Omental fat pad (tissue), 4 donors: ENCODE measurements around the gene SCAP. TPM values are rescaled to one million over a fixed set of nuclear protein-coding genes. Genes with fewer than 3 reads are reported as not detected.
A peak's percentile ranks its signal among the peaks of the same experiment; 100 is the strongest.
"Not testable (repeated sequence)": the region's sequence is repeated elsewhere in the genome, so short reads cannot be mapped to it uniquely, and the experiment has no call there.

Experiments
- ATAC-seq: fragments of 150-250 bp; one replicate; pipeline ENCODE4 v1.9.1; 2016; ENCODE audit warnings: mild to moderate bottlenecking, moderate library complexity; ENCODE audit not compliant: low FRiP score
- DNase-seq: peaks from one replicate; pipeline ENCODE4 v3.0.0-alpha.2; 2019; ENCODE audit warnings: low spot score
- total RNA-seq, 4 donors: library from RNA; depleted of rRNA; stranded (reverse); fragments of >200 nt; gene quantifications; one replicate each; pipeline ENCODE4 v1.1.0, GENCODE V29; 2016
- TF ChIP-seq, protein P1 (sequence below), 3 donors: fragments of 450-650 bp; IDR thresholded peaks; one replicate each; pipeline ENCODE4 v1.5.1; 2016 to 2017; ENCODE audit warnings: antibody characterized with exemption in 3 of 3, mild to moderate bottlenecking in 3 of 3, moderate library complexity in 2 of 3

The SCAP gene
- total RNA-seq, 4 donors from 2014 or later, result 57.7 to 83.2 (median 78.7) TPM

DNA sequence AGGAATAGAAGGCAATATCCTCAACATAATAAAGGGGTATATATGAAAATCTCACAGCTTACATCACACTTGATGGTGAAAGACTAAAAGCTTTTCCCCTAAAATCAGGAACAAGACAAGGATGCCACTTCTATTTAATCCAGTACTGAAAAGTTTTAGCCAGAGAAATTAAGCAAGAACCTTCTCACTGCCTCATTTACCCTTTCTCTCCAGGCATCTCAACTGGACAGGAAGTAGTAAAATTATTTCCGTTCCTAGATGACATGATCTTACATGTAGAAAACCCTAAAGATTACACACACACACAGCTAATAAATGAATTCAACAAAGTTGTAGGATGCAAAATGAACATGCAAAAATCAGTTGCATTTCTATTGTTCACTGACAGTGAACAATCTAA, 11.2 kb downstream of the SCAP start:
- DNase-seq (no peak), ATAC-seq (no peak)
- TF ChIP-seq, protein P1, sequence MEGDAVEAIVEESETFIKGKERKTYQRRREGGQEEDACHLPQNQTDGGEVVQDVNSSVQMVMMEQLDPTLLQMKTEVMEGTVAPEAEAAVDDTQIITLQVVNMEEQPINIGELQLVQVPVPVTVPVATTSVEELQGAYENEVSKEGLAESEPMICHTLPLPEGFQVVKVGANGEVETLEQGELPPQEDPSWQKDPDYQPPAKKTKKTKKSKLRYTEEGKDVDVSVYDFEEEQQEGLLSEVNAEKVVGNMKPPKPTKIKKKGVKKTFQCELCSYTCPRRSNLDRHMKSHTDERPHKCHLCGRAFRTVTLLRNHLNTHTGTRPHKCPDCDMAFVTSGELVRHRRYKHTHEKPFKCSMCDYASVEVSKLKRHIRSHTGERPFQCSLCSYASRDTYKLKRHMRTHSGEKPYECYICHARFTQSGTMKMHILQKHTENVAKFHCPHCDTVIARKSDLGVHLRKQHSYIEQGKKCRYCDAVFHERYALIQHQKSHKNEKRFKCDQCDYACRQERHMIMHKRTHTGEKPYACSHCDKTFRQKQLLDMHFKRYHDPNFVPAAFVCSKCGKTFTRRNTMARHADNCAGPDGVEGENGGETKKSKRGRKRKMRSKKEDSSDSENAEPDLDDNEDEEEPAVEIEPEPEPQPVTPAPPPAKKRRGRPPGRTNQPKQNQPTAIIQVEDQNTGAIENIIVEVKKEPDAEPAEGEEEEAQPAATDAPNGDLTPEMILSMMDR (IDR thresholded peaks at IDR 0.05), result no peak

DNA sequence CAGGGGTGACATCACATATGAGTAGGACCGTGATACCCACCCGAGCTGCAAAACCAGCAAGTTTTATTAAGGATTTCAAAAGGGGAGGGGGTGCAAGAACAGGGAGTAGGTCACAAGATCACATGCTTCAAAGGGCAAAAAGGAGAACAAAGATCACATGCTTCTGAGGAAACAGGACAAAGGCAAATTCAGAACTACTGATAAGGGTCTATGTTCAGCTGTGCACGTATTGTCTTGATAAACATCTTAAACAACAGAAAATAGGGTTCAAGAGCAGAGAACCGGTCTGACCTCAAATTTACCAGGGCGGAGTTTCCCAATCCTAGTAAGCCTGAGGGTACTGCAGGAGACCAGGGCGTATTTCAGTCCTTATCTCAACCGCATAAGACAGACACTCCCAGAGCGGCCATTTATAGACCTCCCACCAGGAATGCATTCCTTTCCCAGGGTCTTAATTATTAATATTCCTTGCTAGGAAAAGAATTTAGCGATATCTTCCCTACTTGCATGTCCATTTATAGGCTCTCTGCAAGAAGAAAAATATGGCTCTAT, 16.1 kb downstream of the SCAP start:
- ATAC-seq, DNase-seq: not testable (repeated sequence)

DNA sequence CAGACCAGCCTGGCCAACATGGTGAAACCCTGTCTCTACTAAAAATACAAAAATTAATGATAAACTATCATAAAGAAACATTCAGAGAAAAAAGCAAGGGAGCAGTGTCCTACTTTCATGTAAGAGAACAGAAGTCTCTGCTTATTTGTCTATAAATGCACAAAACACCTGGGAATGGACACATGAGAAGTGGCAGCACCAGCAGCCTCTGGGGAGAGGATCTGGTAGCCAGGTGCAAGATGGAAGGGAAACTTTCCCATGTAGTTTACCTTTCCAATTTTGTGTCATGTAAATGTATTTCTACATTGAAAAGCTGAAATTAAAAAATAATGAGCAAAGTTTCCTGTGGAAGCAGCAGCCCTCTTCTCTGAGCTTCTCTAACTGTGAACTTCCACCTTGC, 18.8 kb downstream of the SCAP start:
- TF ChIP-seq, protein P1 (IDR thresholded peaks at IDR 0.05), result no peak
- ATAC-seq, result no peak
- no peak for DNase-seq

DNA sequence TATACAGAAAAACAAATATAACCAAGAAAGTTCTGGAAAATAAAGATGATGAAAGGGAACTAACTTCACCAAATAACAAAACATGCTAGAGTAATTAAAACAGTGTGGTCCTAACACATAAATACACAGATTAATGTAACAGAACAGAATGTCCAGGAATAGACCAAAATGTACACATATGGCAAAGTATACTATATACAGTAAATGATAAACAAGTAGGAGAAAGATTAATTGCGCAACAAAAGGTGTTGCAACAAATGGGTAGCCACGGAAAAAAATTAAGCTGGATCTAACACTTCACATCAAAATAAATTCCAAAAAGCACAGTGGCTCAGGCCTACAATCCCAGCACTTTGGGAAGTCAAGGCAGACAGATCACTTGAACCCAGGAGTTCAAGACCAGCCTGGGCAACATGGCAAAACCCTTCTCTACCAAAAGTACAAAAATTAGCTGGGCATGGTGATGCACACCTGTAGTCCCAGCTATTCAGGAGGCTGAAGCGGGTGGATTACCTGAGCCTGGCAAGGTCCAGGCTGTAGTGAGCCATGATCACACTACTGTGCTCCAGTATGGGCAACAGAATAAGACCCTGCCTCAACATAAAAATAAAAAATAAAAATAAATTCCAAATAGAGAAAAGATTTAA, 19.8 kb downstream of the SCAP start:
- ATAC-seq (no peak), DNase-seq (no peak)
- TF ChIP-seq, protein P1 (IDR thresholded peaks at IDR 0.05), result no peak

DNA sequence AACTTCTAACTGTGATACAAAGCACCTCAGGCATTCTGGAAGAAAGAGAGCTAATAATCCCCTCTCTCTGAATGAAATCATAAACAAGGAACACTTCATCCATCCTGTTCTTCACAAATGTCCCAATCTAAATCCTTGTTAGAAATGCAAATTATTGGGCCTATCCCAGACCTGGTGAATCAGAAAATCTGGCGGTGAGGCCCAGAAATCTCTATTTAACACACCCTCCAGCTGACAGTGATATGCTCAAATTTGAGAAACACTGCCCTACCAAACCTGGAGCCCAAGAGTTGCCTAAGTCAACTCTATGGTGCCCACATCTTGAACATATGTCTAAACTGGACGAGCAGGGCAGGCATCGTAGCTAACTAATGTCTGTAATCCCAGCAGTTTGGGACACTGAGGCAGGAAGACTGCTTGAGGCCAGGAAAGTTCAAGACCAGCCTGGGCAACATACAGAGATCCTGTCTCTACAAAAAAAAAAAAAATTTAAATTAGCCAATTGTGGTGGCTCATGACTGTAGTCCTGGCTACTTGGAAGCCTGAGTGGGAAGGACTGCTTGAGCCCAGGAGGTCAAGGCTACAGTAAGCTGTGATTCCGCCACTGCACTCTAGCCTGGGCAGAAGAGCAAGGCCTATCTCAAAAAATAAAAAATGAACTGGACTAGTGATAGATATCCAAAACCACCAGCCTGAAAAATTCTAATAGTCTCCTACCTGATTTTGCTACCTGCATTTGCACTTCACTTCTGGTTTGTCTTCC, 23.1 kb downstream of the SCAP start:
- DNase-seq, result no peak
- ATAC-seq, result no peak
- TF ChIP-seq, protein P1 (IDR thresholded peaks at IDR 0.05), result no peak

DNA sequence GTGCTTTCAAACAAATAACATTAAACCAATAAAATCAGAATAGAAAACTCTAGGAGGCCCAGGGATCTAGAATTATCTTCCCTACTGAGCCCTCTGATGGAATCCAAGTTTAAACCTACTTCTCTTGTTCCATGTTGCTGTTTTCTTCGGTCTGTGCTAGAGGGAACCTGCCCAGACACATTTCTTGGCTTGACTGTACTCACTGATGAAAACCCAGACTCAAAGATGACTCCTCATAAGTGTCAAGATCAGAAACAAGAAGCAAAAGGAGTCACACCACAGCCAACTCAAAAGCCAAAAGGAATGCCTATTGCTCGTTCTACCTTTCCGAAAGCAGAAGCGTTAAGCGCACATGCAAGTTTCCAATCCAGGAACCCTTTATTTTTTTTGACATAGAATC, 31.6 kb downstream of the SCAP start:
- TF ChIP-seq, protein P1 (IDR thresholded peaks at IDR 0.05), result no peak
- DNase-seq (no peak), ATAC-seq (no peak)

DNA sequence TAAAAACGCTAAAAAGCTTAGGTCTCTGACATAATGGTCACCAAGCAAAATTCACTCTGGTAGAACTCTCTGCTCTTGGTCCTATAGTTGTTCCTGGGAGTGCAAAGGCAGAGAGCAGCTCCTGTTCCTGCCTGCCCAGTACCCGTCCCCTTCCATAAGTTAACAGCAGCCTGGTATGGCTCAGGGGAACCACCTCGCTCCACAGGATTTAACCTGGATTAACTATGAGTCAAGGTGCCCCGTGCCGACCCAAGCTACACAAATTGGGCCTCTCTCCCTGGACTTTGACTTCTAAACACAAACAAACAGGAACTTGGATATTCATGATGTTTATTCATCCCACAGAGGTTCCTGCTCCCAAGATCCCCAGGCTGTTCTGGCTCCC, 32.1 kb downstream of the SCAP start:
- ATAC-seq (peak; percentile 8), DNase-seq (no peak)
- TF ChIP-seq, protein P1 (IDR thresholded peaks at IDR 0.05), result no peak
